ENCODE measurements around the gene CAMKMT. TPM values are rescaled to one million over a fixed set of nuclear protein-coding genes. Genes with fewer than 3 reads are reported as not detected.

CAMKMT gene
- total RNA-seq, 4 donors from 2014 or later: 6.0 to 15.3 (median 10.7) TPM

GRCh38 chr2:44801289-44801840 is 439.6 kb downstream of the CAMKMT start:
- WGBS: 19% methylated on average over 23 of the region's 23 CpGs
- Histone ChIP-seq H3K4me1 (peaks cover 24% of the 10 kb centered on the region), H3K36me3 (no peaks in the 10 kb centered on the region), H3K27me3 (peaks cover 83% of the 10 kb centered on the region), H3K4me3 (peak overlapping the region; percentile 32), H3K9me3 (no peaks in the 10 kb centered on the region), H3K27ac (no peak overlapping the region)
- DNase-seq (ENCODE audit: low spot score in 2 of 2): no peak
- TF ChIP-seq POLR2A (IDR thresholded peaks at IDR 0.05) (no peak), CTCF (IDR thresholded peaks at IDR 0.05) (no peak), POLR2AphosphoS5 (IDR thresholded peaks at IDR 0.05) (no peak), EP300 (IDR thresholded peaks at IDR 0.05) (no peak)

- Histone ChIP-seq H3K36me3 (no peaks in the 10 kb centered on the region), H3K27ac (no peak overlapping the region), H3K9me3 (no peaks in the 10 kb centered on the region), H3K4me3 (peak overlapping the region; percentile 32), H3K27me3 (peaks cover 86% of the 10 kb centered on the region), H3K4me1 (peaks cover 24% of the 10 kb centered on the region)
- TF ChIP-seq EP300 (IDR thresholded peaks at IDR 0.05) (no peak), POLR2A (IDR thresholded peaks at IDR 0.05) (no peak), CTCF (IDR thresholded peaks at IDR 0.05) (no peak), POLR2AphosphoS5 (IDR thresholded peaks at IDR 0.05) (no peak)
- DNase-seq (ENCODE audit: low spot score in 2 of 2): no peak
- WGBS: 13% methylated on average over 50 of the region's 67 CpGs
Observed at GRCh38 chr2:44801841-44802776, 440.4 kb downstream of the CAMKMT start.

GRCh38 chr2:44802777-44803424 is 441.2 kb downstream of the CAMKMT start:
- H3K4me3 ChIP-seq: peak overlapping the region; percentile 32
- H3K36me3 ChIP-seq: no peaks in the 10 kb centered on the region
- H3K9me3 ChIP-seq: no peaks in the 10 kb centered on the region
- no peak for DNase-seq (ENCODE audit: low spot score in 2 of 2)
- H3K27me3 ChIP-seq: peaks cover 86% of the 10 kb centered on the region
- no peak overlapping the region for H3K27ac ChIP-seq
- peaks cover 24% of the 10 kb centered on the region for H3K4me1 ChIP-seq
- TF ChIP-seq POLR2AphosphoS5 (IDR thresholded peaks at IDR 0.05) (no peak), EP300 (IDR thresholded peaks at IDR 0.05) (no peak), POLR2A (IDR thresholded peaks at IDR 0.05) (no peak), CTCF (IDR thresholded peaks at IDR 0.05) (no peak)
- 29% methylated on average over 10 of the region's 27 CpGs for WGBS

- no peaks in the 10 kb centered on the region for H3K36me3 ChIP-seq
- TF ChIP-seq POLR2AphosphoS5 (IDR thresholded peaks at IDR 0.05): no peak
- no peak for TF ChIP-seq CTCF (IDR thresholded peaks at IDR 0.05)
- no peak for TF ChIP-seq POLR2A (IDR thresholded peaks at IDR 0.05)
- TF ChIP-seq EP300 (IDR thresholded peaks at IDR 0.05): no peak
- peaks cover 94% of the 10 kb centered on the region for H3K27me3 ChIP-seq
- H3K9me3 ChIP-seq: no peaks in the 10 kb centered on the region
- no peak overlapping the region for H3K4me3 ChIP-seq
- peaks cover 24% of the 10 kb centered on the region for H3K4me1 ChIP-seq
- WGBS: 40% methylated on average over 12 of the region's 12 CpGs
- H3K27ac ChIP-seq: no peak overlapping the region
- DNase-seq (ENCODE audit: low spot score in 2 of 2): no peak
Observed at GRCh38 chr2:44804406-44805265, 442.9 kb downstream of the CAMKMT start.
